Liver (tissue), 9 donors: Measurements from ENCODE around the gene MEF2A. TPM values are rescaled to one million over a fixed set of nuclear protein-coding genes. Genes with fewer than 3 reads are reported as not detected.

ENCODE experiments used
- DNase-seq: peaks from one replicate; pipeline ENCODE4 v3.0.0-alpha.2; 2017; ENCODE audit warnings: low spot score
- H3K27ac ChIP-seq, 2 donors: one replicate each; pipeline ENCODE4 v1.7.0; 2013; ENCODE audit warnings: inconsistent platforms in 2 of 2, low read length in 2 of 2, control low read depth in 1 of 2, low read depth in 1 of 2, mild to moderate bottlenecking in 1 of 2
- H3K27me3 ChIP-seq, 4 donors: one replicate each; pipeline versions ENCODE4 v1.6.1 to v1.7.0; 2013; ENCODE audit warnings: low read length in 3 of 4, inconsistent platforms in 1 of 4, mild to moderate bottlenecking in 1 of 4, moderate library complexity in 1 of 4; ENCODE audit not compliant: control insufficient read depth in 4 of 4, insufficient read depth in 4 of 4
- H3K36me3 ChIP-seq, 4 donors: one replicate each; pipeline versions ENCODE4 v1.6.1 to v1.7.0; 2013; ENCODE audit warnings: low read length in 3 of 4, mild to moderate bottlenecking in 3 of 4, low read depth in 1 of 4, moderate library complexity in 1 of 4; ENCODE audit not compliant: control insufficient read depth in 4 of 4, insufficient read depth in 3 of 4
- H3K4me1 ChIP-seq, 4 donors: one replicate each; pipeline versions ENCODE4 v1.6.1 to v1.7.0; 2013; ENCODE audit warnings: low read length in 3 of 4, mild to moderate bottlenecking in 3 of 4, moderate library complexity in 1 of 4; ENCODE audit not compliant: control insufficient read depth in 4 of 4, insufficient read depth in 4 of 4
- H3K4me3 ChIP-seq, 3 donors: one replicate each; pipeline versions ENCODE4 v1.6.1 to v1.7.0; 2013; ENCODE audit warnings: low read length in 3 of 3, control low read depth in 1 of 3, low read depth in 1 of 3, mild to moderate bottlenecking in 1 of 3
- H3K9ac ChIP-seq, 2 donors: one replicate each; pipeline ENCODE4 v1.7.0; 2013; ENCODE audit warnings: low read length in 2 of 2, mild to moderate bottlenecking in 2 of 2, moderate library complexity in 2 of 2, control low read depth in 1 of 2, low read depth in 1 of 2
- H3K9me3 ChIP-seq, 4 donors: one replicate each; pipeline versions ENCODE4 v1.6.1 to v1.7.0; 2013; ENCODE audit warnings: low read length in 3 of 4; ENCODE audit not compliant: control insufficient read depth in 4 of 4
- ATF3 ChIP-seq: IDR thresholded peaks from 2 replicates; pipeline ENCODE4 v1.6.1; 2016; ENCODE audit warnings: antibody characterized with exemption
- CTCF ChIP-seq: fragments of 150-350 bp; IDR thresholded peaks from 2 replicates; pipeline ENCODE4 v1.5.1; 2017; ENCODE audit warnings: improper control_type of control experiment, low read depth, low read length; ENCODE audit not compliant: missing input control
- EGR1 ChIP-seq, 2 donors: IDR thresholded peaks; 2 replicates each; pipeline ENCODE4 v1.6.1; 2016 to 2018; ENCODE audit warnings: antibody characterized with exemption in 2 of 2, low read depth in 2 of 2
- FOXA1 ChIP-seq: IDR thresholded peaks from 2 replicates; pipeline ENCODE4 v1.6.1; 2016; ENCODE audit warnings: antibody characterized with exemption
- FOXA2 ChIP-seq: IDR thresholded peaks from 2 replicates; pipeline ENCODE4 v1.6.1; 2016; ENCODE audit warnings: antibody characterized with exemption
- GABPA ChIP-seq, 2 donors: IDR thresholded peaks in 1 of 2; conservative IDR thresholded peaks in 1 of 2; 2 replicates each; pipeline ENCODE4 v1.6.1; 2016; ENCODE audit warnings: antibody characterized with exemption in 2 of 2, mild to moderate bottlenecking in 1 of 2, moderate library complexity in 1 of 2
- HNF4A ChIP-seq, 2 donors: conservative IDR thresholded peaks; 2 replicates each; pipeline ENCODE4 v1.6.1; 2016; ENCODE audit warnings: antibody characterized with exemption in 2 of 2, mild to moderate bottlenecking in 2 of 2
- HNF4G ChIP-seq: IDR thresholded peaks from 2 replicates; pipeline ENCODE4 v1.6.1; 2016; ENCODE audit warnings: antibody characterized with exemption
- JUND ChIP-seq, 2 donors: IDR thresholded peaks; 2 replicates each; pipeline ENCODE4 v1.6.1; 2016; ENCODE audit warnings: antibody characterized with exemption in 2 of 2
- MAX ChIP-seq: IDR thresholded peaks from 2 replicates; pipeline ENCODE4 v1.6.1; 2016; ENCODE audit warnings: antibody characterized with exemption
- NR2F2 ChIP-seq: IDR thresholded peaks from 2 replicates; pipeline ENCODE4 v1.6.1; 2016; ENCODE audit warnings: antibody characterized with exemption
- RAD21 ChIP-seq, 2 donors: IDR thresholded peaks; 2 replicates each; pipeline ENCODE4 v1.6.1; 2016; ENCODE audit warnings: antibody characterized with exemption in 2 of 2, mild to moderate bottlenecking in 2 of 2
- REST ChIP-seq: IDR thresholded peaks from 2 replicates; pipeline ENCODE4 v1.6.1; 2016; ENCODE audit warnings: antibody characterized with exemption, mild to moderate bottlenecking
- RXRA ChIP-seq, 2 donors: IDR thresholded peaks; 2 replicates each; pipeline ENCODE4 v1.6.1; 2017 to 2018; ENCODE audit warnings: antibody characterized with exemption in 2 of 2, mild to moderate bottlenecking in 1 of 2
- SP1 ChIP-seq: IDR thresholded peaks from 2 replicates; pipeline ENCODE4 v1.6.1; 2018; ENCODE audit warnings: antibody characterized with exemption, mild to moderate bottlenecking
- TAF1 ChIP-seq: conservative IDR thresholded peaks from 2 replicates; pipeline ENCODE4 v1.6.1; 2016; ENCODE audit warnings: antibody characterized with exemption, mild to moderate bottlenecking
- YY1 ChIP-seq: IDR thresholded peaks from 2 replicates; pipeline ENCODE4 v1.6.1; 2016; ENCODE audit warnings: antibody characterized with exemption, mild to moderate bottlenecking
- WGBS: extraction: QIAGEN DNeasy Blood & Tissue Kit; methylation state at CpG from one replicate; pipeline ENCODE4 v1.1.7; 2013; 5-methylcytosine and 5-hydroxymethylcytosine counted together
- polyA plus RNA-seq, 2 donors: library from polyadenylated mRNA; stranded (reverse) in 1 of 2; unstranded in 1 of 2; fragments of 200-250 nt in 1 of 2; fragments of >200 nt in 1 of 2; fragmentation: Nextera tagmentation in 1 of 2; extraction: Ambion mirVana in 1 of 2; gene quantifications; one replicate each; pipeline versions ENCODE4 v1.2.1 to v1.2.3, GENCODE V29; 2013 to 2015
- total RNA-seq, 2 donors: library from RNA; depleted of rRNA; stranded (reverse); fragments of >200 nt; gene quantifications; one replicate each; pipeline ENCODE4 v1.2.3, GENCODE V29; 2014
- TF ChIP-seq, protein P1 (sequence below): IDR thresholded peaks from 2 replicates; pipeline ENCODE4 v1.6.1; 2016; ENCODE audit warnings: antibody characterized with exemption
- donor health status: healthy.
- donor health status: healthy.
- donor health status: healthy.
- donor health status: healthy.
- donor health status: healthy.

MEF2A gene
- total and polyA plus RNA-seq, 4 donors, result 8.5 to 45.9 (median 18.2) TPM

GRCh38 chr15:99708563-99708962, 142.8 kb downstream of the MEF2A start:
- Histone ChIP-seq H3K36me3 (peaks cover 4 to 21% (median 18%) of the 10 kb centered on the region in 4 donors), H3K9ac (peak overlapping the region in 1 of 2 donors; percentile 15), H3K4me1 (peaks cover 2 to 14% (median 9%) of the 10 kb centered on the region in 4 donors), H3K4me3 (no peak overlapping the region), H3K9me3 (no peaks in the 10 kb centered on the region), H3K27ac (peak overlapping the region; percentile 68 to 80), H3K27me3 (no peaks in the 10 kb centered on the region)
- 53% methylated on average over 7 of the region's 7 CpGs for WGBS
- peak in 1 of 2 donors; percentile 69 for TF ChIP-seq JUND (IDR thresholded peaks at IDR 0.05)
- TF ChIP-seq FOXA1, result peak; percentile 39
- no peak for TF ChIP-seq EGR1 (IDR thresholded peaks at IDR 0.05; ENCODE audit: low read depth in 2 of 2)
- peak; percentile 60 to 66 for TF ChIP-seq RAD21 (IDR thresholded peaks at IDR 0.05)
- no peak for TF ChIP-seq HNF4G
- peak; percentile 41 to 61 for TF ChIP-seq RXRA (IDR thresholded peaks at IDR 0.05)
- TF ChIP-seq NR2F2, result peak; percentile 13
- TF ChIP-seq SP1, result peak; percentile 43
- TF ChIP-seq FOXA2, result peak; percentile 36
- TF ChIP-seq REST, result peak; percentile 3
- no peak for TF ChIP-seq CTCF
- TF ChIP-seq ATF3, result no peak
- TF ChIP-seq TAF1, result no peak
- no peak for TF ChIP-seq YY1
- TF ChIP-seq GABPA (IDR thresholded peaks at IDR 0.05 in 1 of 2, conservative IDR thresholded peaks at IDR 0.05 in 1 of 2), result no peak
- TF ChIP-seq HNF4A (conservative IDR thresholded peaks at IDR 0.05), result peak in 1 of 2 donors; percentile 49
- TF ChIP-seq, protein P1, sequence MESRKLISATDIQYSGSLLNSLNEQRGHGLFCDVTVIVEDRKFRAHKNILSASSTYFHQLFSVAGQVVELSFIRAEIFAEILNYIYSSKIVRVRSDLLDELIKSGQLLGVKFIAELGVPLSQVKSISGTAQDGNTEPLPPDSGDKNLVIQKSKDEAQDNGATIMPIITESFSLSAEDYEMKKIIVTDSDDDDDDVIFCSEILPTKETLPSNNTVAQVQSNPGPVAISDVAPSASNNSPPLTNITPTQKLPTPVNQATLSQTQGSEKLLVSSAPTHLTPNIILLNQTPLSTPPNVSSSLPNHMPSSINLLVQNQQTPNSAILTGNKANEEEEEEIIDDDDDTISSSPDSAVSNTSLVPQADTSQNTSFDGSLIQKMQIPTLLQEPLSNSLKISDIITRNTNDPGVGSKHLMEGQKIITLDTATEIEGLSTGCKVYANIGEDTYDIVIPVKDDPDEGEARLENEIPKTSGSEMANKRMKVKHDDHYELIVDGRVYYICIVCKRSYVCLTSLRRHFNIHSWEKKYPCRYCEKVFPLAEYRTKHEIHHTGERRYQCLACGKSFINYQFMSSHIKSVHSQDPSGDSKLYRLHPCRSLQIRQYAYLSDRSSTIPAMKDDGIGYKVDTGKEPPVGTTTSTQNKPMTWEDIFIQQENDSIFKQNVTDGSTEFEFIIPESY, result no peak
- TF ChIP-seq MAX, result no peak
- peak; percentile 49 for DNase-seq
